GM19099 (cell line): Measurements from ENCODE around the gene TBX5.

Experiments
- POLR2A ChIP-seq: IDR thresholded peaks from 3 replicates; pipeline ENCODE4 v1.6.1; 2011; ENCODE audit warnings: low read depth; ENCODE audit not compliant: insufficient read length; ENCODE audit errors: extremely low read depth

Gene TBX5

GRCh38 chr12:114381177-114381576, 24.8 kb downstream of the TBX5 start:
- no peak for TF ChIP-seq POLR2A

- TF ChIP-seq POLR2A = no peak
These were observed 34.2 kb downstream of the TBX5 start for GRCh38 chr12:114371733-114372132.

- no peak for TF ChIP-seq POLR2A
These were observed 34.7 kb downstream of the TBX5 start for GRCh38 chr12:114371250-114371649.

- no peak for TF ChIP-seq POLR2A
These were observed 37.1 kb downstream of the TBX5 start for GRCh38 chr12:114368685-114369452.

GRCh38 chr12:114361992-114362391, 44.0 kb downstream of the TBX5 start:
- TF ChIP-seq POLR2A = no peak

- no peak for TF ChIP-seq POLR2A
These were observed 44.4 kb downstream of the TBX5 start for GRCh38 chr12:114361545-114361944.

- no peak for TF ChIP-seq POLR2A
These were observed 45.5 kb downstream of the TBX5 start for GRCh38 chr12:114360485-114360884.

- TF ChIP-seq POLR2A = no peak
These were observed 50.4 kb downstream of the TBX5 start for GRCh38 chr12:114355389-114356088.

GRCh38 chr12:114347861-114348260, 58.1 kb downstream of the TBX5 start:
- no peak for TF ChIP-seq POLR2A

- no peak for TF ChIP-seq POLR2A
These were observed 61.1 kb downstream of the TBX5 start for GRCh38 chr12:114344831-114345230.

- no peak for TF ChIP-seq POLR2A
These were observed 61.7 kb downstream of the TBX5 start for GRCh38 chr12:114344303-114344663.

GRCh38 chr12:114343585-114344302, 62.2 kb downstream of the TBX5 start:
- no peak for TF ChIP-seq POLR2A

GRCh38 chr12:114342656-114343055, 63.3 kb downstream of the TBX5 start:
- no peak for TF ChIP-seq POLR2A

GRCh38 chr12:114341635-114342034, 64.3 kb downstream of the TBX5 start:
- TF ChIP-seq POLR2A = no peak

- TF ChIP-seq POLR2A = no peak
These were observed 65.7 kb downstream of the TBX5 start for GRCh38 chr12:114340231-114340630.

- no peak for TF ChIP-seq POLR2A
These were observed 66.3 kb downstream of the TBX5 start for GRCh38 chr12:114339626-114340025.

GRCh38 chr12:114335607-114336006, 70.3 kb downstream of the TBX5 start:
- no peak for TF ChIP-seq POLR2A

GRCh38 chr12:114334395-114334794, 71.5 kb downstream of the TBX5 start:
- no peak for TF ChIP-seq POLR2A
